ENCODE data around the gene ADD3. TPM values are rescaled to one million over a fixed set of nuclear protein-coding genes. Genes with fewer than 3 reads are reported as not detected.
"Not testable (repeated sequence)": the region's sequence is repeated elsewhere in the genome, so short reads cannot be mapped to it uniquely, and the experiment has no call there.

The ADD3 gene
- total RNA-seq, 1 donor from 2014 or later: 95.3 TPM

DNA sequence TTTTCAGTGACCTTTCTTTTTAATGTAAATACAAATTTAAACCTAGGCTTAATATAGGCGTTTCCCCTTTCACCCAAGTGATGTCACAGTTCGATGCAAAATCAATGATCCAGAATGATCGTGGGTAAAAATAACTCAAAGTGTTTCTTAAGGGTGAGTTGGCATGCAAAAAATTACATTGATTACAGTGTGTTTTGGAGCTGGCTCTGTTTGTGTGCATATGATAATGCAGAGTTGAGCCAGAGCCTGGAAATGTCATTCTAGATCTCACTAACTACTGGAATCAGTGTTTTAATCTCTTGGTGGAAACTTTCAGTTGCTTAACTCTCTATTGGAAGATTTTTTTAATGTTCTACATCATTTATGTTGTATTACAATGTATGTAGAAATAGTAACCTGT lies 127.1 kb downstream of the ADD3 start:
- H3K4me1 Mint-ChIP-seq: peaks cover 33% of the 10 kb centered on the region
- no peaks in the 10 kb centered on the region for H3K9me3 Mint-ChIP-seq
- TF ChIP-seq CTCF (IDR thresholded peaks at IDR 0.05): no peak
- CTCF ChIA-PET: interaction anchor here (1.8 kb wide), 1 partner anchor 145 kb away, joined by 14 read pairs; no protein-coding TSS in a partner anchor
- intact Hi-C loops (cut with micrococcal nuclease): loop anchor here (5.0 kb wide), 1 partner anchor 432 kb away; the partner anchor contains the start of gene SMC3
- H3K27me3 Mint-ChIP-seq: no peaks in the 10 kb centered on the region
- peak overlapping the region; percentile 70 for H3K27ac Mint-ChIP-seq
- POLR2A ChIA-PET: no interaction called here
- no peak for ATAC-seq (ENCODE audit: low read depth)
- H3K4me3 Mint-ChIP-seq: peak overlapping the region; percentile 9
- H3K36me3 Mint-ChIP-seq (ENCODE audit: low read depth): peaks cover 33% of the 10 kb centered on the region
- no peak for DNase-seq

DNA sequence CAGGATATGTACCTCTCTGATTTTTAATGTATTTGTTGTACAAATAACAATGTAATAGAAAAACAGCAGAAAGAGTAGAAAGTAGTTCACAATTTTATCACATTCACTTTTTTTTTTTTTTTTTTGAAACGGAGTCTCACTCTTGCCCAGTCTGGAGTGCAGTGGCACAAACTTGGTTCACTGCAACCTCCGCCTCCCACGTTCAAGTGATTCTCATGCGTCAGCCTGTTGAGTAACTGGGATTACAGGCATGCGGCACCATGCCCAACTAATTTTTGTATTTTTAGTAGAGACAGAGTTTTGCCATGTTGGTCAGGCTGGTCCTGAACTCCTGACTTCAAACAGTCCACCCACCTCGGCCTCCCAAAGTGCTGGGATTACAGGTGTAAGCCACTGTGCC lies 128.1 kb downstream of the ADD3 start:
- ATAC-seq (ENCODE audit: low read depth); DNase-seq; H3K27ac Mint-ChIP-seq; POLR2A ChIA-PET; H3K27me3 Mint-ChIP-seq; H3K4me3 Mint-ChIP-seq; H3K9me3 Mint-ChIP-seq: not testable (repeated sequence)
- intact Hi-C loops (cut with micrococcal nuclease): loop anchor here (2.0 to 5.0 kb wide), 3 partner anchors 431 to 785 kb away; partner anchors contain the start of gene SMC3
- CTCF ChIA-PET: interaction anchor here (0.6 to 1.8 kb wide), 5 partner anchors 14 to 252 kb away, joined by 3 to 14 read pairs (median 4); no protein-coding TSS in a partner anchor
- H3K4me1 Mint-ChIP-seq: peaks cover 33% of the 10 kb centered on the region
- peaks cover 24% of the 10 kb centered on the region for H3K36me3 Mint-ChIP-seq (ENCODE audit: low read depth)

GRCh38 chr10:110137142-110137545 lies 129.4 kb downstream of the ADD3 start:
- Mint-ChIP-seq H3K27ac (peak overlapping the region; percentile 68), H3K4me3 (no peak overlapping the region), H3K27me3 (no peaks in the 10 kb centered on the region), H3K9me3 (no peaks in the 10 kb centered on the region), H3K36me3 (ENCODE audit: low read depth) (peaks cover 13% of the 10 kb centered on the region), H3K4me1 (peaks cover 35% of the 10 kb centered on the region)
- CTCF ChIA-PET: interaction anchor here (0.8 to 3.0 kb wide), 10 partner anchors 21 to 253 kb away, joined by 3 to 73 read pairs (median 7); partner anchors contain the start of gene MXI1
- ATAC-seq (ENCODE audit: low read depth): peak; percentile 66
- POLR2A ChIA-PET: interaction anchor here (1.4 to 1.5 kb wide), 2 partner anchors 72 to 89 kb away, joined by 11 to 12 read pairs; no protein-coding TSS in a partner anchor
- intact Hi-C loops (cut with micrococcal nuclease): loop anchor here (1.0 to 5.0 kb wide), 8 partner anchors 72 to 784 kb away; partner anchors contain the start of genes ADD3 and SMC3
- no peak for DNase-seq
- no peak for TF ChIP-seq CTCF (IDR thresholded peaks at IDR 0.05)

DNA sequence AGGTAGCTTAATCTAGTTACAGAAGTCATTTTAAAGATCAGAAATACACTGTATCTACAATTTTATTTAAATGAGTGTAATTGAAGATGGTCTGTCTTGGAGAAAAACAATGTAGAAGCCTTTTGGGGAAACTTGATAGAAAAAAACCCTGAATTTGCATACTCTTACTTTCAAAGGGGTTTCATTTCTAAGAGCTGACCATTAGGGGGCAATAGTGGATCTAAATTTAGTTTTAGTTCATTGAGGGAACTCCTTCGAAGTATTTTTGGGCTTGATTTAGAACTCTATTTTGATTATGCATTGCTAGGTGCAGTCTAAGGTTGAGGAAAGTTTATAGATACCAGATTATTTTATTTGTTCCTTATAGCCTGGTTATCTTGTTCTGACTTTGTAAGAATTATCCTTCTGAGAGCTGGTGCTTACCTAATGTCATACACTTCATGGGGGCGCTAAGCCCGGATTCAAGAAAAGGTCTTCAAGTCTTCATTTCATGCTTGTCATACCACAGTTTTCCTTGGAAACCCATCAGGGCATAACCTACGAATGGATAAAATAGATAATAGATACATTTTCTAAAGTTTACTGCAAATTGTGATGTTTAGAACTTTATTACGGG lies 130.5 kb downstream of the ADD3 start:
- no peak for TF ChIP-seq CTCF (IDR thresholded peaks at IDR 0.05)
- Mint-ChIP-seq H3K4me1 (peaks cover 35% of the 10 kb centered on the region), H3K27me3 (no peaks in the 10 kb centered on the region), H3K9me3 (no peaks in the 10 kb centered on the region), H3K36me3 (ENCODE audit: low read depth) (peaks cover 5% of the 10 kb centered on the region), H3K4me3 (no peak overlapping the region), H3K27ac (peak overlapping the region; percentile 68)
- ChIA-PET POLR2A (interaction anchor here (1.0 to 1.5 kb wide), 8 partner anchors 70 to 167 kb away, joined by 3 to 12 read pairs (median 6); partner anchors contain the start of genes ADD3 and SMNDC1), CTCF (interaction anchor here (0.6 to 3.0 kb wide), 23 partner anchors 8 to 409 kb away, joined by 3 to 73 read pairs (median 4); partner anchors contain the start of genes MXI1 and SMNDC1)
- intact Hi-C loops (cut with micrococcal nuclease): loop anchor here (1.0 to 5.0 kb wide), 6 partner anchors 15 to 429 kb away; partner anchors contain the start of genes SMC3 and SMNDC1
- DNase-seq (no peak), ATAC-seq (ENCODE audit: low read depth) (peak; percentile 66)

DNA sequence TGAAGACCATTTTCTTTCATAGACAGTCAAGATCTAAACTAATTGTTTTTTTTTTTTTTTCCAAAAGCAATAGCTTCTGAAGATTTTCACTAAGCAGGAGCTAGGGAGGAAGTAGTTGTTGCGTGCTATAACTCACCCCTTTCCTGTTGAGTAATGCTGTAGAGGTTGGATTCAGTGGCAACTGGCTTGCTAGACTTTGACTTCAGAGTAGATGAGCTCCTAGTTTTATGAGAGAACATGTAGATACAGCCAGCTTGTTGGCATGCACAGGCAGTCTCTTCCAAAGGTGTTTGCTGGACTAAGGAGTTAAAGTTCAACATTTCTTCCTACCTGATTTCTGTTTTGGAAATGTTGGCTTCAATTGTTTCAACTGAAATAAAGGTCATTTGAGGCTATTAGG lies 133.4 kb downstream of the ADD3 start:
- Mint-ChIP-seq H3K27ac (no peak overlapping the region), H3K4me3 (no peak overlapping the region), H3K9me3 (no peaks in the 10 kb centered on the region), H3K36me3 (ENCODE audit: low read depth) (peaks cover 2% of the 10 kb centered on the region), H3K4me1 (peaks cover 23% of the 10 kb centered on the region), H3K27me3 (no peaks in the 10 kb centered on the region)
- ChIA-PET CTCF (interaction anchor here (2.3 to 3.8 kb wide), 2 partner anchors 81 to 138 kb away, joined by 5 to 16 read pairs; no protein-coding TSS in a partner anchor), POLR2A (interaction anchor here (0.6 kb wide), 2 partner anchors 26 to 729 kb away, joined by 3 to 5 read pairs; no protein-coding TSS in a partner anchor)
- TF ChIP-seq CTCF (IDR thresholded peaks at IDR 0.05): no peak
- ATAC-seq (ENCODE audit: low read depth): no peak
- no peak for DNase-seq
- intact Hi-C loops (cut with micrococcal nuclease): no loop called here

Data from activated B cell treated with CpG ODN at 0.5 μM for 24 hours (primary cell).